Hepatocyte (in vitro differentiated cells): ENCODE results near the gene RPS14. TPM values are rescaled to one million over a fixed set of nuclear protein-coding genes. Genes with fewer than 3 reads are reported as not detected.

ENCODE experiments used
- DNase-seq: peaks from one replicate; pipeline ENCODE4 v3.0.0-alpha.2; 2016; ENCODE audit warnings: low spot score
- H2AFZ ChIP-seq: fragments of 200-600 bp; sonication (generic); 2 replicates; pipeline ENCODE4 v1.6.0; 2016; ENCODE audit warnings: antibody characterized with exemption, mild to moderate bottlenecking
- H3K27ac ChIP-seq: fragments of 200-600 bp; sonication (generic); 2 replicates; pipeline ENCODE4 v1.5.1; 2016; ENCODE audit warnings: mild to moderate bottlenecking
- H3K27me3 ChIP-seq: fragments of 200-600 bp; sonication (generic); 2 replicates; pipeline ENCODE4 v1.6.1; 2016
- H3K36me3 ChIP-seq: fragments of 200-600 bp; sonication (generic); replicated peaks from 2 replicates; pipeline ENCODE4 v1.5.1; 2016; ENCODE audit warnings: low read depth; ENCODE audit not compliant: insufficient read depth
- H3K4me1 ChIP-seq: fragments of 200-600 bp; sonication (generic); 2 replicates; pipeline ENCODE4 v1.5.1; 2016; ENCODE audit warnings: mild to moderate bottlenecking, moderate library complexity; ENCODE audit not compliant: insufficient read depth
- H3K4me2 ChIP-seq: fragments of 200-600 bp; sonication (generic); 2 replicates; pipeline ENCODE4 v1.6.0; 2016
- H3K4me3 ChIP-seq: fragments of 200-600 bp; sonication (generic); 2 replicates; pipeline ENCODE4 v1.5.1; 2016; ENCODE audit warnings: mild to moderate bottlenecking
- H3K79me2 ChIP-seq: fragments of 200-600 bp; sonication (generic); 2 replicates; pipeline ENCODE4 v1.6.0; 2017; ENCODE audit warnings: mild to moderate bottlenecking
- H3K9me2 ChIP-seq: fragments of 200-600 bp; sonication (generic); replicated peaks from 2 replicates; pipeline ENCODE4 v1.6.0; 2017; ENCODE audit warnings: mild to moderate bottlenecking; ENCODE audit not compliant: insufficient read depth
- H3K9me3 ChIP-seq: fragments of 200-600 bp; sonication (generic); 2 replicates; pipeline ENCODE4 v1.5.1; 2016; ENCODE audit warnings: low read depth, mild to moderate bottlenecking
- H4K20me1 ChIP-seq: fragments of 200-600 bp; sonication (generic); 2 replicates; pipeline ENCODE4 v1.6.0; 2016; ENCODE audit warnings: mild to moderate bottlenecking; ENCODE audit not compliant: insufficient read depth, poor library complexity, severe bottlenecking
- EZH2 ChIP-seq: fragments of 200-600 bp; sonication (generic); IDR thresholded peaks from 2 replicates; pipeline ENCODE4 v1.6.1; 2016; ENCODE audit warnings: antibody characterized with exemption, mild to moderate bottlenecking, borderline replicate concordance
- EZH2phosphoT487 ChIP-seq: fragments of 200-600 bp; sonication (generic); IDR thresholded peaks from one replicate; pipeline ENCODE4 v1.6.1; 2018; ENCODE audit warnings: antibody characterized with exemption, mild to moderate bottlenecking, low read depth, moderate library complexity; ENCODE audit not compliant: unreplicated experiment, severe bottlenecking
- WGBS: methylation state at CpG from one replicate; pipeline ENCODE4 v1.1.6; 2016; ENCODE audit warnings: low lambda C conversion rate; ENCODE audit errors: missing lambda C conversion rate; 5-methylcytosine and 5-hydroxymethylcytosine counted together
- polyA plus RNA-seq: library from polyadenylated mRNA; unstranded; fragments of >200 nt; fragmentation: Nextera tagmentation; extraction: Ambion mirVana; gene quantifications from 2 replicates; pipeline ENCODE4 v1.2.1, GENCODE V29; 2016
- total RNA-seq: library from RNA; depleted of rRNA; stranded (reverse); fragments of >200 nt; gene quantifications from 2 replicates; pipeline ENCODE4 v1.2.3, GENCODE V29; 2014
- TF ChIP-seq, protein P1 (sequence below): fragments of 200-600 bp; sonication (generic); IDR thresholded peaks from 2 replicates; pipeline ENCODE4 v1.5.1; 2016; ENCODE audit warnings: antibody characterized with exemption, mild to moderate bottlenecking; ENCODE audit not compliant: poor library complexity

Gene RPS14
- total and polyA plus RNA-seq, 2 experiments from 2014 or later, result 1,067 to 2,319 TPM

GRCh38 chr5:150409638-150410523 is 39.7 kb downstream of the RPS14 start:
- H3K79me2 ChIP-seq, result no peaks in the 10 kb centered on the region
- peak overlapping the region; percentile 75 for H3K27ac ChIP-seq
- peak overlapping the region; percentile 63 for H3K4me2 ChIP-seq
- WGBS, result 28% methylated on average over 9 of the region's 15 CpGs
- H3K27me3 ChIP-seq, result no peaks in the 10 kb centered on the region
- no peaks in the 10 kb centered on the region for H3K9me3 ChIP-seq
- no peak overlapping the region for H3K4me3 ChIP-seq
- no peaks in the 10 kb centered on the region for H3K36me3 ChIP-seq
- TF ChIP-seq, protein P1, sequence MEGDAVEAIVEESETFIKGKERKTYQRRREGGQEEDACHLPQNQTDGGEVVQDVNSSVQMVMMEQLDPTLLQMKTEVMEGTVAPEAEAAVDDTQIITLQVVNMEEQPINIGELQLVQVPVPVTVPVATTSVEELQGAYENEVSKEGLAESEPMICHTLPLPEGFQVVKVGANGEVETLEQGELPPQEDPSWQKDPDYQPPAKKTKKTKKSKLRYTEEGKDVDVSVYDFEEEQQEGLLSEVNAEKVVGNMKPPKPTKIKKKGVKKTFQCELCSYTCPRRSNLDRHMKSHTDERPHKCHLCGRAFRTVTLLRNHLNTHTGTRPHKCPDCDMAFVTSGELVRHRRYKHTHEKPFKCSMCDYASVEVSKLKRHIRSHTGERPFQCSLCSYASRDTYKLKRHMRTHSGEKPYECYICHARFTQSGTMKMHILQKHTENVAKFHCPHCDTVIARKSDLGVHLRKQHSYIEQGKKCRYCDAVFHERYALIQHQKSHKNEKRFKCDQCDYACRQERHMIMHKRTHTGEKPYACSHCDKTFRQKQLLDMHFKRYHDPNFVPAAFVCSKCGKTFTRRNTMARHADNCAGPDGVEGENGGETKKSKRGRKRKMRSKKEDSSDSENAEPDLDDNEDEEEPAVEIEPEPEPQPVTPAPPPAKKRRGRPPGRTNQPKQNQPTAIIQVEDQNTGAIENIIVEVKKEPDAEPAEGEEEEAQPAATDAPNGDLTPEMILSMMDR, result no peak
- TF ChIP-seq EZH2phosphoT487, result no peak
- TF ChIP-seq EZH2, result no peak
- no peaks in the 10 kb centered on the region for H4K20me1 ChIP-seq
- H3K9me2 ChIP-seq, result no peaks in the 10 kb centered on the region
- H3K4me1 ChIP-seq, result peaks cover 5% of the 10 kb centered on the region
- peak overlapping the region; percentile 37 for H2AFZ ChIP-seq
- peak; percentile 91 for DNase-seq

DNA sequence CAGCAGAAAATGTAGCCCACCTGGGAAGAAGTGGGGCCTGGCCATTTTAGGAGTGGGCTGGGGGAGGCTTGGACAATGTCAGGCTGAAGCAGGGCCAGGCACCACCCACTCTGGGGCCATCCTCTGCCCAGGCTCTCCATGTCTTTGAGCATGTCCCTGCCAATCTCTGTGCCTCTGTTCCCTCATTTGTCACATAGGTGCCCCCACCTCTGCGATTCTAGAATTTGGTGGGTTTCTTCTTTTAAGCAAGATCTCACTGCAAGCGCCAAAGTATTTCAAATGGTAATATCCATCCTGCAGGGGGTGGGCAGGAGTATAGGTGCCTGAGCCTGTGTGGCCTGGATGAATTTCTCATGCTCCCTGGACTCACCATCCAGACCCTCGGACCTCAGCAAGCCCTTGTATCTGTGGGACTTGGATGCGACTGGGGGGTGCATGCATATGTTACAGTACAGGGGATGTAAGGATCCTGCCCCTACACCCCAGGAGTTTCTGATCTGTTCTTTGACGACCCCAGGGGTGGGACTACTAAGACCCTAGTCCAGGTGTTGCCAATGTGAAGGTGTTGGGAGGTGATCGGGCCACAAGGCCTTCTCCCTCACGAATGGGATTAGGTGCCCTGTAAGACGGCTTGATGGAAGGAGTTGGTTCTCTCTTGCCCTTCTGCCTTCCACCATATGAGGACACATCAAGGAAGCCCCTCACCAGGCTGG is 41.2 kb downstream of the RPS14 start:
- no peaks in the 10 kb centered on the region for H4K20me1 ChIP-seq
- no peak overlapping the region for H3K4me3 ChIP-seq
- no peak for TF ChIP-seq EZH2
- TF ChIP-seq, protein P1, result no peak
- TF ChIP-seq EZH2phosphoT487, result no peak
- no peak overlapping the region for H3K27ac ChIP-seq
- no peaks in the 10 kb centered on the region for H3K36me3 ChIP-seq
- no peaks in the 10 kb centered on the region for H3K27me3 ChIP-seq
- DNase-seq, result no peak
- WGBS, result 93% methylated on average over 8 of the region's 8 CpGs
- H3K9me3 ChIP-seq, result no peaks in the 10 kb centered on the region
- H3K79me2 ChIP-seq, result no peaks in the 10 kb centered on the region
- no peaks in the 10 kb centered on the region for H3K9me2 ChIP-seq
- H3K4me1 ChIP-seq, result peaks cover 5% of the 10 kb centered on the region
- H2AFZ ChIP-seq, result no peak overlapping the region
- no peak overlapping the region for H3K4me2 ChIP-seq

GRCh38 chr5:150407096-150407720 is 42.3 kb downstream of the RPS14 start:
- Histone ChIP-seq H4K20me1 (no peaks in the 10 kb centered on the region), H3K9me3 (no peaks in the 10 kb centered on the region), H2AFZ (no peak overlapping the region), H3K27me3 (no peaks in the 10 kb centered on the region), H3K4me3 (no peak overlapping the region), H3K36me3 (no peaks in the 10 kb centered on the region), H3K79me2 (no peaks in the 10 kb centered on the region), H3K27ac (no peak overlapping the region), H3K4me1 (no peaks in the 10 kb centered on the region), H3K4me2 (no peak overlapping the region), H3K9me2 (no peaks in the 10 kb centered on the region)
- WGBS, result 82% methylated on average over 13 of the region's 13 CpGs
- no peak for DNase-seq
- no peak for TF ChIP-seq EZH2phosphoT487
- TF ChIP-seq, protein P1, result no peak
